Adrenal gland (tissue), 5 donors: Measurements from ENCODE around the gene SF3B1.

Experiments used
- CTCF ChIP-seq, 6 experiments: fragments of 450-650 bp in 4 of 6; fragments of 200-600 bp in 2 of 6; sonication (generic) in 1 of 6; IDR thresholded peaks; 1 replicate in 5 of 6; 2 replicates in 1 of 6; pipeline versions ENCODE4 v1.5.1 to v1.8.0; 2016 to 2021; ENCODE audit warnings: antibody characterized with exemption in 6 of 6, mild to moderate bottlenecking in 2 of 6, moderate library complexity in 1 of 6
- POLR2A ChIP-seq, 2 donors: fragments of 450-650 bp; IDR thresholded peaks; one replicate each; pipeline ENCODE4 v1.6.1; 2017; ENCODE audit warnings: antibody characterized with exemption in 2 of 2, mild to moderate bottlenecking in 2 of 2, moderate library complexity in 1 of 2
- donor health status: DM: no; HTN: no; CAD: no.

DNA sequence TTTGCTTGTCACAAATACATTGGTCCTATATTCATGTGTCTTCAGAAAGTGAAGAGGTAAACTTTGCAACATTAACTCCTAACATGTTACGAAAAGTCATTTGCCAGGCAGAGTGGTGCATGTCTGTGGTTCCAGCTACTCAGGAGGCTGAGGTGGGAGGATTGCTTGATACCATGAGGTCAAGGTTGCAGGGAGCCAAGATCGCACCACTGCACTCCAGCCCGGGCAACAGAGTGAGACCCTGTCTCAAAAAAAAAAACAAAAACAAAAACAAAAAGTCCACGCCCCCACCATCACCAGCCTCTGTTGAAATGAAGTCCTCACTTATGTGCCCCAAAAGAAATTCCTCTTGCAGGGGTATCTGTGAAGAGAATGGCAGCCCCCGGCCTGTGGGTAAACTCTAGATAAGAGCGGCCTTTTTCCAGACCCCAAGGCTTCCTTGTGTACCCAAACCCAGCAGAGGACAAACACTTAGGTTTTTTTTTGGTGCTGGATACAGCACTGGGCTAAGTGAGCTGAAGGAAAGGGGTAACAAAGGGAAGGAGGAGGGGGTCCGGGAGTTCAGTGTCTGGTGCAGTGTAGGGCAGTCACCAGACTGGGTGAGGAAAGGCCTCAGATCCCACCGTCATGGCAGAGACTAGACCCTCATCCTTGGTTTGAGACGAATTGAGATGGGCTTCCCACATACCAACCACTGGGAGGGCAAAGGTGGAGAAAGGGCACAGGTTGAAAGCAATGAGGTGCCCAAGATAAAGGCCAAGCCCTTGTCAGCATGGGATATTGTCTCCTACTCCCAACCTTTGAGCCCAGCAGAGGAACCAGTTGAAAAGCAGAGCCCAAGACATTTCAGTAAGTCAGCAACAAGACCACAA, 45.6 kb upstream of the SF3B1 start:
- no peak for TF ChIP-seq CTCF (IDR thresholded peaks at IDR 0.05)
- no peak for TF ChIP-seq POLR2A (IDR thresholded peaks at IDR 0.05)
